HepG2 (cell line): ENCODE measurements around the gene NLRC3. TPM values are rescaled to one million over a fixed set of nuclear protein-coding genes. Genes with fewer than 3 reads are reported as not detected.

Source experiments
- ATAC-seq: fragments of 200-7000 bp; cut with Tn5 transposase; 3 replicates; pipeline ENCODE4 v1.9.1; 2020; ENCODE audit warnings: mild to moderate bottlenecking, moderate library complexity
- BruUV-seq: library from RNA; stranded (reverse); fragments of 400-500 nt; replicated peaks from 2 replicates; lab custom pipeline; 2021; lab: Mats Ljungman, UMichigan
- CTCF ChIA-PET: fragments of 300-600 bp; formaldehyde crosslinking; extraction: SDS; loops from one replicate; lab custom pipeline; 2021; ENCODE audit warnings: low total read pairs, inconsistent platforms, low intra/inter-chr PET ratio; lab: Yijun Ruan, JAX
- POLR2A ChIA-PET: fragments of 350-600 bp; sonication (Branson Sonifier 250); formaldehyde crosslinking; loops from one replicate; lab custom pipeline; 2020; ENCODE audit warnings: antibody characterized with exemption, inconsistent platforms; lab: Yijun Ruan, JAX
- DNase-seq: peaks from one replicate; pipeline ENCODE4 v3.0.0-alpha.2; 2015; ENCODE audit warnings: low spot score
- FAIRE-seq: peaks from 3 replicates; lab custom pipeline; 2011; peaks lifted over from hg19 to GRCh38; lab: Jason Lieb, UNC
- H2AFZ ChIP-seq: one replicate; pipeline ENCODE4 v1.6.1; 2011; ENCODE audit warnings: low read length, inconsistent platforms
- H3K27ac ChIP-seq: fragments of 300-600 bp; 3 replicates; pipeline ENCODE4 v1.8.0; 2011; ENCODE audit warnings: mixed run types, mild to moderate bottlenecking, mixed read lengths, low read length, inconsistent platforms; ENCODE audit not compliant: insufficient read depth; ENCODE audit errors: extremely low read length
- H3K27me3 ChIP-seq, 2 experiments: fragments of 200-600 bp in 1 of 2; 2 replicates in 1 of 2; 3 replicates in 1 of 2; pipeline versions ENCODE4 v1.6.0 to v1.8.0; 2011; ENCODE audit warnings: low read length in 2 of 2, mild to moderate bottlenecking in 2 of 2, moderate library complexity in 2 of 2, inconsistent platforms in 1 of 2; ENCODE audit not compliant: insufficient read depth in 2 of 2, control insufficient read depth in 1 of 2
- H3K36me3 ChIP-seq, 2 experiments: fragments of 200-600 bp in 1 of 2; replicated peaks in 1 of 2; 2 replicates in 1 of 2; 3 replicates in 1 of 2; pipeline versions ENCODE4 v1.5.1 to v1.8.0; 2011; ENCODE audit warnings: low read length in 2 of 2, inconsistent platforms in 1 of 2; ENCODE audit not compliant: insufficient read depth in 2 of 2, control insufficient read depth in 1 of 2
- H3K4me1 ChIP-seq: 2 replicates; pipeline ENCODE4 v1.5.1; 2012; ENCODE audit warnings: low read length, inconsistent platforms; ENCODE audit not compliant: insufficient read depth
- H3K4me2 ChIP-seq: 2 replicates; pipeline ENCODE4 v1.6.0; 2011; ENCODE audit warnings: low read depth, low read length, inconsistent platforms
- H3K4me3 ChIP-seq, 3 experiments: fragments of 200-600 bp in 1 of 3; sonication (generic), shearing (Covaris generic) in 1 of 3; replicated peaks in 1 of 3; 2 replicates each; pipeline ENCODE4 v1.5.1; 2011 to 2016; ENCODE audit warnings: low read length in 3 of 3, inconsistent platforms in 2 of 3, low read depth in 2 of 3, mild to moderate bottlenecking in 2 of 3, control low read depth in 1 of 3, mixed read lengths in 1 of 3; ENCODE audit not compliant: insufficient read depth in 1 of 3
- H3K79me2 ChIP-seq: one replicate; pipeline ENCODE4 v1.6.1; 2011; ENCODE audit warnings: low read length, inconsistent platforms; ENCODE audit not compliant: insufficient read depth
- H3K9ac ChIP-seq: 2 replicates; pipeline ENCODE4 v1.6.0; 2011; ENCODE audit warnings: mild to moderate bottlenecking, low read depth, low read length, inconsistent platforms; ENCODE audit not compliant: insufficient read depth
- H3K9me3 ChIP-seq: 2 replicates; pipeline ENCODE4 v1.5.1; 2012; ENCODE audit warnings: mild to moderate bottlenecking, low read length
- H4K20me1 ChIP-seq: 2 replicates; pipeline ENCODE4 v1.6.0; 2011; ENCODE audit warnings: inconsistent platforms, mild to moderate bottlenecking, low read length, moderate library complexity; ENCODE audit not compliant: insufficient read depth
- DMTF1 ChIP-seq: sonication (generic); formaldehyde crosslinking; IDR thresholded peaks from 2 replicates; pipeline ENCODE4 v1.4.0; 2020; ENCODE audit warnings: mild to moderate bottlenecking, missing genetic modification reagents
- HIC2 ChIP-seq: sonication (generic); formaldehyde crosslinking; IDR thresholded peaks from 2 replicates; pipeline ENCODE4 v1.9.0; 2022; ENCODE audit warnings: low read depth, missing genetic modification reagents
- JUND ChIP-seq: sonication (generic); formaldehyde crosslinking; IDR thresholded peaks from 2 replicates; pipeline ENCODE4 v1.8.0; 2022; ENCODE audit warnings: mild to moderate bottlenecking, missing genetic modification reagents
- KLF16 ChIP-seq, 2 experiments: sonication (generic) in 1 of 2; formaldehyde crosslinking in 1 of 2; IDR thresholded peaks; 2 replicates each; pipeline versions ENCODE4 v1.6.1 to v1.8.0; 2016 to 2023; ENCODE audit warnings: missing genetic modification reagents in 2 of 2, missing compliant biosample characterization in 1 of 2
- NR1H2 ChIP-seq: sonication (generic); formaldehyde crosslinking; IDR thresholded peaks from 2 replicates; pipeline ENCODE4 v1.8.1; 2022; ENCODE audit warnings: low read depth, missing genetic modification reagents, borderline replicate concordance
- PPARG ChIP-seq: conservative IDR thresholded peaks from 2 replicates; pipeline ENCODE4 v1.6.1; 2016; ENCODE audit warnings: missing biosample characterization, missing genetic modification reagents
- TCF12 ChIP-seq, 2 experiments: fragments of 450-650 bp in 1 of 2; sonication (generic) in 1 of 2; formaldehyde crosslinking in 1 of 2; IDR thresholded peaks; 2 replicates each; pipeline versions ENCODE4 v1.6.1 to v1.8.0; 2017 to 2022; ENCODE audit warnings: antibody characterized with exemption in 1 of 2, mild to moderate bottlenecking in 1 of 2, missing genetic modification reagents in 1 of 2, moderate library complexity in 1 of 2
- ZIK1 ChIP-seq: sonication (generic); formaldehyde crosslinking; IDR thresholded peaks from 2 replicates; pipeline ENCODE4 v1.5.0; 2020; ENCODE audit warnings: mild to moderate bottlenecking, low read depth, missing genetic modification reagents, borderline replicate concordance
- ZNF558 ChIP-seq: sonication (generic); formaldehyde crosslinking; IDR thresholded peaks from 2 replicates; pipeline ENCODE4 v1.9.0; 2022; ENCODE audit warnings: mild to moderate bottlenecking, missing genetic modification reagents, borderline replicate concordance
- WGBS: methylation state at CpG from one replicate; pipeline ENCODE4 v1.1.6; 2017; ENCODE audit warnings: low lambda C conversion rate; 5-methylcytosine and 5-hydroxymethylcytosine counted together
- in situ Hi-C: cut with HindIII; loops from 2 replicates; pipeline ENCODE4 v1.10.0; 2017; ENCODE audit warnings: low pct_unique_long_range_greater_than_20kb; ENCODE audit not compliant: extremely low pct_ligation_motif_present
- intact Hi-C: fragments of 100-400 bp; cut with micrococcal nuclease; formaldehyde crosslinking; loops from one replicate; pipeline ENCODE4 v1.10.0; 2022; ENCODE audit not compliant: unreplicated experiment
- polyA plus RNA-seq, 8 experiments: library from polyadenylated mRNA; depleted of rRNA in 3 of 8; stranded (reverse) in 7 of 8; unstranded in 1 of 8; fragments of >200 nt; fragmentation: Illumina TruSeq in 4 of 8; extraction: Trizol in 4 of 8; gene quantifications; 2 replicates each; pipeline versions ENCODE4 v1.2.1 to v1.2.3, GENCODE V29; 2011 to 2016; ENCODE audit warnings: low read depth in 4 of 8, missing spikeins in 1 of 8, mixed read lengths in 1 of 8; ENCODE audit not compliant: insufficient read depth in 1 of 8
- total RNA-seq, 5 experiments: library from RNA; depleted of rRNA; stranded (reverse); fragments of >200 nt; fragmentation: Illumina TruSeq; extraction: Trizol; gene quantifications; 2 replicates each; pipeline ENCODE4 v1.2.3, GENCODE V29; 2016; ENCODE audit warnings: low read depth in 1 of 5
- TF ChIP-seq, protein P1 (sequence below): sonication (generic); formaldehyde crosslinking; IDR thresholded peaks from 2 replicates; pipeline ENCODE4 v1.5.0; 2020; ENCODE audit warnings: missing genetic modification reagents
- TF ChIP-seq, protein P2 (sequence below): sonication (generic); formaldehyde crosslinking; IDR thresholded peaks from 2 replicates; pipeline ENCODE4 v1.8.1; 2023; ENCODE audit warnings: mild to moderate bottlenecking, moderate library complexity, missing genetic modification reagents
- TF ChIP-seq, protein P3 (sequence below): sonication (generic); formaldehyde crosslinking; IDR thresholded peaks from 2 replicates; pipeline ENCODE4 v1.5.0; 2020; ENCODE audit warnings: mild to moderate bottlenecking, missing genetic modification reagents
- TF ChIP-seq, protein P4 (sequence below), 2 experiments: sonication (generic) in 1 of 2; formaldehyde crosslinking in 1 of 2; IDR thresholded peaks; 2 replicates each; pipeline versions ENCODE4 v1.4.0 to v1.6.1; 2018 to 2020; ENCODE audit warnings: missing genetic modification reagents in 2 of 2, borderline replicate concordance in 1 of 2, low read depth in 1 of 2, mild to moderate bottlenecking in 1 of 2, missing biosample characterization in 1 of 2

Gene NLRC3
- total and polyA plus RNA-seq, 2 of the 13 experiments (the other 11 are each of a cell fraction or from before 2014, with no cell fraction given): not detected

DNA sequence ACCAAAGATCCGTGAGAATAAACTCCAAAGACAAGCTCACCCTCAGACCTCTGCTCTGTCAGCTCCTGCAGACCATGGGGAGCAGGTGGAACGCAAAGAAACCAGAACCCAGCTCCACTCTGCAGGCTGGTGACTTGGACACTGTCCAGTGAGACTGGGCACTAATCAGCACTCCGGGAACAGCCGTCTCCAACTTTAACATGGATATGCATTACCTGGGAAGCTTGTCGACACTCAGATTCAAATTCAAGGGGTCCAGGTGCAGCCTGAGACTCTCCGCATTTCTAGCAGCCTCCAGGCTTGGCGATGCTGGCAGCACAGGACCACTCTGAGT, 25.1 kb upstream of the NLRC3 start:
- ChIA-PET POLR2A (no interaction called here), CTCF (no interaction called here)
- Histone ChIP-seq H3K36me3 (peaks cover under 1 to 7% of the 10 kb centered on the region in 2 experiments; a peak in 2 of 5 replicates), H3K9ac (no peak overlapping the region), H2AFZ (no peak overlapping the region), H3K79me2 (no peaks in the 10 kb centered on the region), H3K4me1 (peaks cover 25% of the 10 kb centered on the region), H3K9me3 (peaks cover 6% of the 10 kb centered on the region), H3K4me3 (no peak overlapping the region), H4K20me1 (no peaks in the 10 kb centered on the region), H3K27ac (no peak overlapping the region), H3K27me3 (no peaks in the 10 kb centered on the region), H3K4me2 (no peak overlapping the region)
- no TSS peak for BruUV-seq
- ATAC-seq (no peak), DNase-seq (no peak), FAIRE-seq (no peak)
- in situ Hi-C loops (no loop called here), intact Hi-C loops (no loop called here)
- WGBS: 100% methylated on average over 2 of the region's 7 CpGs
- TF ChIP-seq JUND (CRISPR knock-in tag) (no peak), TCF12 (IDR thresholded peaks at IDR 0.05) (no peak), TCF12 (CRISPR knock-in tag; IDR thresholded peaks at IDR 0.05) (no peak), PPARG (CRISPR knock-in tag) (no peak), ZIK1 (CRISPR knock-in tag) (no peak), DMTF1 (no peak), NR1H2 (CRISPR knock-in tag) (no peak), HIC2 (CRISPR knock-in tag) (no peak), ZNF558 (CRISPR knock-in tag) (no peak), KLF16 (CRISPR knock-in tag; IDR thresholded peaks at IDR 0.05) (no peak)
- TF ChIP-seq, protein P1, sequence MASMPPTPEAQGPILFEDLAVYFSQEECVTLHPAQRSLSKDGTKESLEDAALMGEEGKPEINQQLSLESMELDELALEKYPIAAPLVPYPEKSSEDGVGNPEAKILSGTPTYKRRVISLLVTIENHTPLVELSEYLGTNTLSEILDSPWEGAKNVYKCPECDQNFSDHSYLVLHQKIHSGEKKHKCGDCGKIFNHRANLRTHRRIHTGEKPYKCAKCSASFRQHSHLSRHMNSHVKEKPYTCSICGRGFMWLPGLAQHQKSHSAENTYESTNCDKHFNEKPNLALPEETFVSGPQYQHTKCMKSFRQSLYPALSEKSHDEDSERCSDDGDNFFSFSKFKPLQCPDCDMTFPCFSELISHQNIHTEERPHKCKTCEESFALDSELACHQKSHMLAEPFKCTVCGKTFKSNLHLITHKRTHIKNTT: no peak
- TF ChIP-seq, protein P2, sequence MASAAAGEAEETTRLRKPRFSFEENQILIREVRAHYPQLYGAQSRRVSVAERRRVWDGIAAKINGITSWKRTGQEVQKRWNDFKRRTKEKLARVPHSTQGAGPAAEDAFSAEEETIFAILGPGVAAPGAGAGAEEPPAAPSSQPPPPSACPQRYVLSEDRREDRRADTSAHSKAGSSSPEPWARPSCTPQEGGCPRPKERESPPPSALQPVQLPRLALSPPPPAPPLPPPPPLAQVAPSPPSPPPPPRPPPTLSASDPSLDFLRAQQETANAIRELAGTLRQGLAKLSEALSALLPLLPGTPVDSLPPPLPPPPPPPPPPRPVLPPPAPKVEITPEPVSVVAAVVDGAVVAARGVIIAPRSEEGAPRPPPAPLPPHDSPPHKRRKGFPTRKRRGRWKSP (CRISPR knock-in tag): no peak
- TF ChIP-seq, protein P3, sequence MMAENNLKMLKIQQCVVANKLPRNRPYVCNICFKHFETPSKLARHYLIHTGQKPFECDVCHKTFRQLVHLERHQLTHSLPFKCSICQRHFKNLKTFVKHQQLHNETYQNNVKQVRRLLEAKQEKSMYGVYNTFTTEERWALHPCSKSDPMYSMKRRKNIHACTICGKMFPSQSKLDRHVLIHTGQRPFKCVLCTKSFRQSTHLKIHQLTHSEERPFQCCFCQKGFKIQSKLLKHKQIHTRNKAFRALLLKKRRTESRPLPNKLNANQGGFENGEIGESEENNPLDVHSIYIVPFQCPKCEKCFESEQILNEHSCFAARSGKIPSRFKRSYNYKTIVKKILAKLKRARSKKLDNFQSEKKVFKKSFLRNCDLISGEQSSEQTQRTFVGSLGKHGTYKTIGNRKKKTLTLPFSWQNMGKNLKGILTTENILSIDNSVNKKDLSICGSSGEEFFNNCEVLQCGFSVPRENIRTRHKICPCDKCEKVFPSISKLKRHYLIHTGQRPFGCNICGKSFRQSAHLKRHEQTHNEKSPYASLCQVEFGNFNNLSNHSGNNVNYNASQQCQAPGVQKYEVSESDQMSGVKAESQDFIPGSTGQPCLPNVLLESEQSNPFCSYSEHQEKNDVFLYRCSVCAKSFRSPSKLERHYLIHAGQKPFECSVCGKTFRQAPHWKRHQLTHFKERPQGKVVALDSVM (CRISPR knock-in tag): no peak
- TF ChIP-seq, protein P4, sequence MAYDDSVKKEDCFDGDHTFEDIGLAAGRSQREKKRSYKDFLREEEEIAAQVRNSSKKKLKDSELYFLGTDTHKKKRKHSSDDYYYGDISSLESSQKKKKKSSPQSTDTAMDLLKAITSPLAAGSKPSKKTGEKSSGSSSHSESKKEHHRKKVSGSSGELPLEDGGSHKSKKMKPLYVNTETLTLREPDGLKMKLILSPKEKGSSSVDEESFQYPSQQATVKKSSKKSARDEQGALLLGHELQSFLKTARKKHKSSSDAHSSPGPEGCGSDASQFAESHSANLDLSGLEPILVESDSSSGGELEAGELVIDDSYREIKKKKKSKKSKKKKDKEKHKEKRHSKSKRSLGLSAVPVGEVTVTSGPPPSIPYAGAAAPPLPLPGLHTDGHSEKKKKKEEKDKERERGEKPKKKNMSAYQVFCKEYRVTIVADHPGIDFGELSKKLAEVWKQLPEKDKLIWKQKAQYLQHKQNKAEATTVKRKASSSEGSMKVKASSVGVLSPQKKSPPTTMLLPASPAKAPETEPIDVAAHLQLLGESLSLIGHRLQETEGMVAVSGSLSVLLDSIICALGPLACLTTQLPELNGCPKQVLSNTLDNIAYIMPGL (CRISPR knock-in tag; IDR thresholded peaks at IDR 0.05; ENCODE audit: borderline replicate concordance in 1 of 2, low read depth in 1 of 2): no peak
